GM19043 (cell line): Measurements from ENCODE around the gene KIF2B.
"Not testable (repeated sequence)": the region's sequence is repeated elsewhere in the genome, so short reads cannot be mapped to it uniquely, and the experiment has no call there.

Experiments
- ATAC-seq: cut with Tn5 transposase; IDR thresholded peaks from one replicate; pipeline ENCODE4 v1.9.1; 2021; ENCODE audit warnings: low read depth; ENCODE audit not compliant: unreplicated experiment

KIF2B gene

GRCh38 chr17:53822764-53823163 lies at the start of gene KIF2B:
Gene KIF2B (plus strand): TSS chr17:53822927. CDS start chr17:53823034, 107 bp downstream.
- ATAC-seq: no peak

- no peak for ATAC-seq
Observed at GRCh38 chr17:53780320-53780719, 42.4 kb upstream of the KIF2B start.

GRCh38 chr17:53791551-53791950 lies 31.2 kb upstream of the KIF2B start:
- ATAC-seq: no peak

- no peak for ATAC-seq
Observed at GRCh38 chr17:53792451-53792850, 30.3 kb upstream of the KIF2B start.

GRCh38 chr17:53792997-53793396 lies 29.7 kb upstream of the KIF2B start:
- ATAC-seq: no peak

GRCh38 chr17:53794875-53795274 lies 27.9 kb upstream of the KIF2B start:
- no peak for ATAC-seq

- no peak for ATAC-seq
Observed at GRCh38 chr17:53796642-53797041, 26.1 kb upstream of the KIF2B start.

- no peak for ATAC-seq
Observed at GRCh38 chr17:53797501-53797900, 25.2 kb upstream of the KIF2B start.

- ATAC-seq: no peak
Observed at GRCh38 chr17:53804437-53804836, 18.3 kb upstream of the KIF2B start.

GRCh38 chr17:53806473-53806872 lies 16.3 kb upstream of the KIF2B start:
- ATAC-seq: no peak

GRCh38 chr17:53807286-53807685 lies 15.4 kb upstream of the KIF2B start:
- ATAC-seq: no peak

GRCh38 chr17:53818271-53818670 lies 4.5 kb upstream of the KIF2B start:
- no peak for ATAC-seq

- no peak for ATAC-seq
Observed at GRCh38 chr17:53818929-53819328, 3.8 kb upstream of the KIF2B start.

- no peak for ATAC-seq
Observed at GRCh38 chr17:53819956-53820355, 2.8 kb upstream of the KIF2B start.

GRCh38 chr17:53823341-53824050 lies 769 bp downstream of the KIF2B start:
- no peak for ATAC-seq

- ATAC-seq: not testable (repeated sequence)
Observed at GRCh38 chr17:53834771-53835170, 12.0 kb downstream of the KIF2B start.

GRCh38 chr17:53837131-53837530 lies 14.4 kb downstream of the KIF2B start:
- ATAC-seq: no peak

- ATAC-seq: no peak
Observed at GRCh38 chr17:53844491-53845107, 21.9 kb downstream of the KIF2B start.

- not testable (repeated sequence) for ATAC-seq
Observed at GRCh38 chr17:53871128-53871527, 48.4 kb downstream of the KIF2B start.
